ENCODE data around the gene FOXI2. TPM values are rescaled to one million over a fixed set of nuclear protein-coding genes. Genes with fewer than 3 reads are reported as not detected.

Gene FOXI2
- total RNA-seq, 2 donors from 2014 or later: not detected

DNA sequence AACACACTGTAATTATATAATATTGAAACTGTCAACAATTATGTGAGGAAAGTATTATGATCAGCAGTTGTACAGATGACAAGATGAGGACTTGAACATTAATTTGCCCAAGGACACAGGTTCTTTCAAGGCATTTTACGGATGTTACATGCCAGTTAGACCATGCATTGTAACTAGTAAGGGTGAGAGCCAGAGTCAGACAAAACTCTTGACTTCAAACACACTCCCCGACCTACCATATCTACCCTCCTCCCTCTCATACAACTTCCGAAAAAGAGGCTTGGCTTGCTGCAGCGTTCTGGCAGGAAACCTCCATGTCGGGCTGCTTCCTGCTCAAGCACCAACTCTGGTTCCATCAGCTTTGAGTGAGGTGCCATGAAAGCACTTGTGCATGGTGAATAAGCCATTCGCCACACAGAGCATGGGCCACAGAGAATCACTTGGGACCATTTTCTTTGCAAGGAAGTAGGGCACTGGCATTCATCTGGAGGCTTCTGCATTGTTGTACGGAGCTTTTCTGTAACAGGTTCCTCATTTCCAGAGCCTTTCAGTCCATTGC, 53.2 kb downstream of the FOXI2 start:
- no peak for DNase-seq (ENCODE audit: low spot score in 2 of 2)
- peaks cover 6 to 9% of the 10 kb centered on the region in 2 donors for H3K9me3 Mint-ChIP-seq

More for the DNA sequence above, 53.2 kb downstream of the FOXI2 start:
- Mint-ChIP-seq H3K27ac (no peak overlapping the region), H3K36me3 (peaks cover 0 to 5% of the 10 kb centered on the region in 2 donors)
- ATAC-seq: no peak

Other genes with a start within 250 kb of the FOXI2 start
- gene NPS, start 187.9 kb upstream of the FOXI2 start, total RNA-seq: not detected
- gene CLRN3, start 155.8 kb downstream of the FOXI2 start, total RNA-seq: not detected
- gene PTPRE, start 169.9 kb downstream of the FOXI2 start, total RNA-seq: 10 to 100 TPM; 28.4 to 55.5 TPM

All from activated naive CD4-positive, alpha-beta T cell treated with anti-CD3 and anti-CD28 coated beads, Interleukin-2, amount 50 U/mL, for 72 hours (primary cell).